ENCODE data around the gene XRN1.
"Not testable (repeated sequence)": the region's sequence is repeated elsewhere in the genome, so short reads cannot be mapped to it uniquely, and the experiment has no call there.

The XRN1 gene

GRCh38 chr3:142366434-142366833 is 81.4 kb downstream of the XRN1 start:
- H3K4me1 ChIP-seq (ENCODE audit: control insufficient read depth, insufficient read depth, low read length) = no peaks in the 10 kb centered on the region
- DNase-seq (ENCODE audit: low read depth, low spot score) = no peak
- no peak overlapping the region for H3K27ac ChIP-seq (ENCODE audit: low read length)
- H3K36me3 ChIP-seq (ENCODE audit: control insufficient read depth, insufficient read depth, low read length) = no peaks in the 10 kb centered on the region
- H3K9me3 ChIP-seq (ENCODE audit: control insufficient read depth, insufficient read depth, low read length) = no peaks in the 10 kb centered on the region
- no peaks in the 10 kb centered on the region for H3K27me3 ChIP-seq (ENCODE audit: control insufficient read depth, insufficient read depth, low read length)
- no CpG with 5 or more reads among the region's 1 CpG for WGBS (ENCODE audit: insufficient coverage, insufficient read length)
- no peak overlapping the region for H3K4me3 ChIP-seq (ENCODE audit: low read length)

DNA sequence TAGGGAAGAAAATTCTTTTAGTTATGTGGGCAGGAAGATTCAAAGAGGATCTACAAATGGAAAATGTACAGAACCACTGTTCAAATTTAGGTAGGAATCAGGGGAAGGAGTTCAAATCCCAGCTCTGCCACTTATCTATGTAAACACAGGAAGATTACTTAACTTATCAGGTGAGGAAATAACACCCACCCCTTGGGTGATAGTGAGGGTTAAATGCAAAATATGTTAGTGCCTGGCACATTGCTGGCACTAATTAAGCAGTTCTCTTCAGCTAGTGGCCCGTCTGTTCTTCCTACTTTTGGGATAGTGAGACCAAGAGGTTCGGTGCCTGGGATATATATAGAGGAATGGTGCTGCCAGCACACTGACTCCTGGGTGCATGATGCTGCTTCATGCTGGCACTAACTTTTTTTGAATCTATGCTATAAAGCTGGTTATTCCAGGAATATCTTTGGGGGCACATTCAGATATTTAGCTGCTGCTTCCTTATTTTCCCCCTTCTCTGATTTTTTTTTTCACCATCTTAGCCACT is 83.8 kb downstream of the XRN1 start:
- Histone ChIP-seq H3K4me1 (ENCODE audit: control insufficient read depth, insufficient read depth, low read length) (no peaks in the 10 kb centered on the region), H3K4me3 (ENCODE audit: low read length) (no peak overlapping the region), H3K9me3 (ENCODE audit: control insufficient read depth, insufficient read depth, low read length) (no peaks in the 10 kb centered on the region), H3K27ac (ENCODE audit: low read length) (no peak overlapping the region), H3K36me3 (ENCODE audit: control insufficient read depth, insufficient read depth, low read length) (no peaks in the 10 kb centered on the region), H3K27me3 (ENCODE audit: control insufficient read depth, insufficient read depth, low read length) (no peaks in the 10 kb centered on the region)
- DNase-seq (ENCODE audit: low read depth, low spot score) = no peak
- no CpG with 5 or more reads among the region's 2 CpGs for WGBS (ENCODE audit: insufficient coverage, insufficient read length)

GRCh38 chr3:142363433-142363832 is 84.4 kb downstream of the XRN1 start:
- H3K4me3 ChIP-seq (ENCODE audit: low read length); H3K27ac ChIP-seq (ENCODE audit: low read length); H3K4me1 ChIP-seq (ENCODE audit: control insufficient read depth, insufficient read depth, low read length); H3K27me3 ChIP-seq (ENCODE audit: control insufficient read depth, insufficient read depth, low read length); H3K9me3 ChIP-seq (ENCODE audit: control insufficient read depth, insufficient read depth, low read length); DNase-seq (ENCODE audit: low read depth, low spot score); H3K36me3 ChIP-seq (ENCODE audit: control insufficient read depth, insufficient read depth, low read length): not testable (repeated sequence)
- no CpG with 5 or more reads among the region's 2 CpGs for WGBS (ENCODE audit: insufficient coverage, insufficient read length)

DNA sequence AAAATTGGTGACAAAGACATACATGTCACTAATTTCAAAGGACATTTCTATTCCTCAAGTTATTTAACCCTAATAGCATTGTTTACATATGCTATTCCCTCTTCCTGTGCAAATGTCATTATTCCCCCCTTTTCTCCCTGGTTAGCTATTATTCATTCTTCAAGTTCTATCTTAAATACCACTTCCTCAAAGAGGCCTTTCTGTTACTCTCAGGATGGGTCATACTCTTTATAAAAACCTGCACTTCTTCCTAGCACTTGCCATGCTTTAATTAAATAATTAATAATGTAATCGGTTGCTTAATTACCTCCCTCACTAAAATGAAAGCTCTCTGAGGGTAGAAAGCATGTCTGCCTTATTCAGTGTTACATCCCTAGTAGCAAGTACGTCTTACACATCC is 88.5 kb downstream of the XRN1 start:
- H3K36me3 ChIP-seq (ENCODE audit: control insufficient read depth, insufficient read depth, low read length) = peaks cover 3% of the 10 kb centered on the region; the same call in 1 of the 2 replicates
- no peaks in the 10 kb centered on the region for H3K9me3 ChIP-seq (ENCODE audit: control insufficient read depth, insufficient read depth, low read length)
- no peak for DNase-seq (ENCODE audit: low read depth, low spot score)
- WGBS (ENCODE audit: insufficient coverage, insufficient read length) = no CpG with 5 or more reads among the region's 2 CpGs
- H3K4me3 ChIP-seq (ENCODE audit: low read length) = no peak overlapping the region
- H3K4me1 ChIP-seq (ENCODE audit: control insufficient read depth, insufficient read depth, low read length) = no peaks in the 10 kb centered on the region
- H3K27me3 ChIP-seq (ENCODE audit: control insufficient read depth, insufficient read depth, low read length) = no peaks in the 10 kb centered on the region
- H3K27ac ChIP-seq (ENCODE audit: low read length) = no peak overlapping the region

DNA sequence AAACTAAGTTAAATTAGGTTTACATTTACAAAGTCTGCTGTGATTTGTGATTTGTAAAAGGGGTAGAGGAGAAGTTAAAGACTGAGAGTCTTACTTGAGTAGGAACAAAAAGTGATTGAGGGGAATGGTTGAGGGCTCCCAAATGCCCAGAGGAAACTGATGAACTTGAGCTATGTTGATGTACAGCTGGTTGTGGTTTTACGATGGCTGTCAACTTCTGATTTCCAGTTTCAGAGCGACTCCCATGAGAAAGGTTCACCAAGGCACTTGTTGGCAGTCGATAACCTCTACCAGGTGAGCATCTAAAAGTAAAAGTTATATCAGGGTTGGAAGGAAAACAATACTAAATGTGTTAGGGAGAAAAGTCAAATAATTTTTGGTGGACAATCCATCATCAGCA is 91.0 kb downstream of the XRN1 start:
- H3K27me3 ChIP-seq (ENCODE audit: control insufficient read depth, insufficient read depth, low read length) = no peaks in the 10 kb centered on the region
- no peaks in the 10 kb centered on the region for H3K9me3 ChIP-seq (ENCODE audit: control insufficient read depth, insufficient read depth, low read length)
- H3K27ac ChIP-seq (ENCODE audit: low read length) = no peak overlapping the region
- DNase-seq (ENCODE audit: low read depth, low spot score) = no peak
- no peaks in the 10 kb centered on the region for H3K4me1 ChIP-seq (ENCODE audit: control insufficient read depth, insufficient read depth, low read length)
- H3K4me3 ChIP-seq (ENCODE audit: low read length) = no peak overlapping the region
- peaks cover 3% of the 10 kb centered on the region; the same call in 1 of the 2 replicates for H3K36me3 ChIP-seq (ENCODE audit: control insufficient read depth, insufficient read depth, low read length)
- whole genome bisulfite sequencing (ENCODE audit: insufficient coverage, insufficient read length) = no CpG with 5 or more reads among the region's 3 CpGs

- no CpG with 5 or more reads among the region's 3 CpGs for WGBS (ENCODE audit: insufficient coverage, insufficient read length)
- Histone ChIP-seq H3K9me3 (ENCODE audit: control insufficient read depth, insufficient read depth, low read length) (no peaks in the 10 kb centered on the region), H3K27ac (ENCODE audit: low read length) (no peak overlapping the region), H3K4me3 (ENCODE audit: low read length) (no peak overlapping the region), H3K4me1 (ENCODE audit: control insufficient read depth, insufficient read depth, low read length) (no peaks in the 10 kb centered on the region), H3K36me3 (ENCODE audit: control insufficient read depth, insufficient read depth, low read length) (peaks cover 3% of the 10 kb centered on the region; the same call in 1 of the 2 replicates), H3K27me3 (ENCODE audit: control insufficient read depth, insufficient read depth, low read length) (no peaks in the 10 kb centered on the region)
- no peak for DNase-seq (ENCODE audit: low read depth, low spot score)
Measured at GRCh38 chr3:142355692-142356091, 92.1 kb downstream of the XRN1 start.

DNA sequence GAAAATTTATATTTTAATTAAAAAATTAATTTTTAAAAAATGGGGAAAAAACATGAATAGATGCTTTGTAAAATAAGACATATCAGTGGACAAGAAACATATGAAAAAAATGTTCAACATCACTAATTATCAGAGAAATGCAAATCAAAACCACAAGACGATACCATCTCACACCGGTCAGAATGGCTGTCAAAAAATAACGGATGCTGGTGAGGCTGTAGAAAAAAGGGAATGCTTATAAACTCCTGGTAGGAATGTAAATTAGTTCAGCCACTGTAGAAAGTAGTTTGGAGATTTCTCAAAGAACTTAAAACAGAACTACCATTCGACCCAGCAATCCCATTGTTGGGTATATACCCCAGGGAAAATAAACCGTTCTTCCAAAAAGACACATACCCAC is 93.8 kb downstream of the XRN1 start:
- peaks cover 3% of the 10 kb centered on the region; the same call in 1 of the 2 replicates for H3K36me3 ChIP-seq (ENCODE audit: control insufficient read depth, insufficient read depth, low read length)
- H3K4me1 ChIP-seq (ENCODE audit: control insufficient read depth, insufficient read depth, low read length) = no peaks in the 10 kb centered on the region
- H3K9me3 ChIP-seq (ENCODE audit: control insufficient read depth, insufficient read depth, low read length) = no peaks in the 10 kb centered on the region
- H3K4me3 ChIP-seq (ENCODE audit: low read length) = no peak overlapping the region
- no peak overlapping the region for H3K27ac ChIP-seq (ENCODE audit: low read length)
- WGBS (ENCODE audit: insufficient coverage, insufficient read length) = no CpG with 5 or more reads among the region's 5 CpGs
- no peaks in the 10 kb centered on the region for H3K27me3 ChIP-seq (ENCODE audit: control insufficient read depth, insufficient read depth, low read length)
- no peak for DNase-seq (ENCODE audit: low read depth, low spot score)

DNA sequence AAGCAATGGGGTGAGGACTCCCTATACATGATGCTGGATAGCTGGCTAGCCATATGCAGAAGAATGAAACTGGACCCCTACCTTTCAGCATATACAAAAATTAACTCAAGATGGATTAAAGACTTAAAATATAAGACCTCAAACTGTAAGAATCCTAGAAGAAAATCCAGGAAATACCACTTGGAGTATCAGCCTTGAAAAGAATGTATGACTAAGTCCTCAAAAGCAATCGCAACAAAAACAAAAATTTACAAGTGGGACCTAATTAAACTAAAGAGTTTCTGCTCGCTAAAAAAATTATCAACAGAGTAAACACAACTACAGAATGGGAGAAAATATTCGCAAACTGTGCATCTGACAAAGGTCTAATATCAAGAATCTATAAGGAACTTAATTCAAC is 94.3 kb downstream of the XRN1 start:
- H3K4me1 ChIP-seq (ENCODE audit: control insufficient read depth, insufficient read depth, low read length) = no peaks in the 10 kb centered on the region
- no peaks in the 10 kb centered on the region for H3K9me3 ChIP-seq (ENCODE audit: control insufficient read depth, insufficient read depth, low read length)
- WGBS (ENCODE audit: insufficient coverage, insufficient read length) = no CpG with 5 or more reads among the region's 3 CpGs
- no peak overlapping the region for H3K4me3 ChIP-seq (ENCODE audit: low read length)
- no peaks in the 10 kb centered on the region for H3K27me3 ChIP-seq (ENCODE audit: control insufficient read depth, insufficient read depth, low read length)
- no peak overlapping the region for H3K27ac ChIP-seq (ENCODE audit: low read length)
- peaks cover 3% of the 10 kb centered on the region; the same call in 1 of the 2 replicates for H3K36me3 ChIP-seq (ENCODE audit: control insufficient read depth, insufficient read depth, low read length)
- DNase-seq (ENCODE audit: low read depth, low spot score) = no peak

GRCh38 chr3:142352698-142353097 is 95.1 kb downstream of the XRN1 start:
- DNase-seq (ENCODE audit: low read depth, low spot score); H3K27me3 ChIP-seq (ENCODE audit: control insufficient read depth, insufficient read depth, low read length); H3K36me3 ChIP-seq (ENCODE audit: control insufficient read depth, insufficient read depth, low read length); H3K9me3 ChIP-seq (ENCODE audit: control insufficient read depth, insufficient read depth, low read length); H3K4me3 ChIP-seq (ENCODE audit: low read length); H3K27ac ChIP-seq (ENCODE audit: low read length); H3K4me1 ChIP-seq (ENCODE audit: control insufficient read depth, insufficient read depth, low read length): not testable (repeated sequence)
- no CpG with 5 or more reads among the region's 3 CpGs for WGBS (ENCODE audit: insufficient coverage, insufficient read length)

GRCh38 chr3:142348460-142348859 is 99.4 kb downstream of the XRN1 start:
- Histone ChIP-seq H3K27me3 (ENCODE audit: control insufficient read depth, insufficient read depth, low read length) (no peaks in the 10 kb centered on the region), H3K27ac (ENCODE audit: low read length) (no peak overlapping the region), H3K4me3 (ENCODE audit: low read length) (no peak overlapping the region), H3K36me3 (ENCODE audit: control insufficient read depth, insufficient read depth, low read length) (no peaks in the 10 kb centered on the region), H3K9me3 (ENCODE audit: control insufficient read depth, insufficient read depth, low read length) (no peaks in the 10 kb centered on the region), H3K4me1 (ENCODE audit: control insufficient read depth, insufficient read depth, low read length) (no peaks in the 10 kb centered on the region)
- no CpG with 5 or more reads among the region's 1 CpG for WGBS (ENCODE audit: insufficient coverage, insufficient read length)
- no peak for DNase-seq (ENCODE audit: low read depth, low spot score)

GRCh38 chr3:142337994-142338393 is 109.8 kb downstream of the XRN1 start:
- H3K9me3 ChIP-seq (ENCODE audit: control insufficient read depth, insufficient read depth, low read length) = no peaks in the 10 kb centered on the region
- no peaks in the 10 kb centered on the region for H3K27me3 ChIP-seq (ENCODE audit: control insufficient read depth, insufficient read depth, low read length)
- H3K27ac ChIP-seq (ENCODE audit: low read length) = no peak overlapping the region
- H3K4me3 ChIP-seq (ENCODE audit: low read length) = no peak overlapping the region
- no CpG with 5 or more reads among the region's 3 CpGs for WGBS (ENCODE audit: insufficient coverage, insufficient read length)
- DNase-seq (ENCODE audit: low read depth, low spot score) = no peak
- no peaks in the 10 kb centered on the region for H3K4me1 ChIP-seq (ENCODE audit: control insufficient read depth, insufficient read depth, low read length)
- H3K36me3 ChIP-seq (ENCODE audit: control insufficient read depth, insufficient read depth, low read length) = no peaks in the 10 kb centered on the region

All from iPS DF 6.9 (cell line).